ENCODE measurements around the gene TMPRSS3.

The TMPRSS3 gene

DNA sequence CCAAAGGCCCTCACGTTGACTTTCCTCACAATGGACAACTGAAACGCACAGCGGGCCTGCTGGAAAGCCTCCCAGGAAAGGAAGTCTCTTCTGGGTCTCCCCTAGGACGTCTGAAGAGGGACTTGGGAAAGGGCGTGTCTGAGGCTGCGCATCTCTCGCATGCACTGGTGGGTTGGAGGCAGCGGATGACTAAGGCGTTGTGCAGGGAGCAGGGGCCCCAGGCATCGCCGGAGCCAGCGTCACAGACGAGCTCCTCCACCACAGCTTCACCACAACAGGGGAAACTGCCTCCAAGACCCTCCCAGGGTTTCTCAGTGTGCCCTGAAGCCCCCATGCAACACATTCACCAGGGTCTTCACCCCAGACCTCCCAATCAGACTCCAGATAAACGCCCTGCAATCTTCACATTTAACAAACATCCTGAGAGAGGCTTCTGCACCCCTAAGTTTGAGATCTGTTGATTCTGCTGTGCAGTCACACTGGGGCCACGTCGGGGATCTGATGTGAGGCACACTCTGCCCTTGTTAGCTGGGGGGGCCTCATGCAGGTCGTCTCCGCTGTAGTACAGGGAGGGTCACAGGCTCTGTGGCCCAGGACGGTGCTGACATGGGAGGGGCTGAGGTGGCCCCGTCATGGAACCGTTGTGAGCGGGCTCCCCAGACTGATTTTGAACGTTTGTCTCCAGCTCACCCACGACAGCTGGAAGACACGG is 22.5 kb downstream of the TMPRSS3 start:
- DNase-seq (ENCODE audit: low read depth in 2 of 2), result peak in 1 of 2 donors; percentile 5

- no peak for DNase-seq (ENCODE audit: low read depth in 2 of 2)
Measured at GRCh38 chr21:42370894-42371654, 24.8 kb downstream of the TMPRSS3 start.

DNA sequence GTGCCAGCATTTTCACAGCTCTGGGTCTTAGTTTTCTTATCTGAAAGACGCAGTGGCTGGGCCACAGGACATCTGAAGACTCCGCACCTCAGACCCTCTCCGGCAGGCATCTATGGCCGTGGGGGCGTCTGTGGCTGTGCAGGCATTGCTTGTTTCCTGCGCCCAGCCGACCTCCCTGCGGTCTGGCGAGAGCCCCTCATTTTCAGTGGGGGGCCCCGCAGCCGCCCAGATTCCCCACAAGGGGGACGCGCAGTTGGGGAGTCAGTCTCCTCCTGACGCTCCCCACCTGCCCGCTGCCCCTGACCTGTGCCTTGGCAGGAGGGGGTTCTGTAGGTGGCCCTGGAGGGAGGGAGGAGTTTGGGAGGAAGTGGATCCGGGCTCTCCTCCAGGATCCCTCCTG is 26.0 kb downstream of the TMPRSS3 start:
- no peak for DNase-seq (ENCODE audit: low read depth in 2 of 2)

DNA sequence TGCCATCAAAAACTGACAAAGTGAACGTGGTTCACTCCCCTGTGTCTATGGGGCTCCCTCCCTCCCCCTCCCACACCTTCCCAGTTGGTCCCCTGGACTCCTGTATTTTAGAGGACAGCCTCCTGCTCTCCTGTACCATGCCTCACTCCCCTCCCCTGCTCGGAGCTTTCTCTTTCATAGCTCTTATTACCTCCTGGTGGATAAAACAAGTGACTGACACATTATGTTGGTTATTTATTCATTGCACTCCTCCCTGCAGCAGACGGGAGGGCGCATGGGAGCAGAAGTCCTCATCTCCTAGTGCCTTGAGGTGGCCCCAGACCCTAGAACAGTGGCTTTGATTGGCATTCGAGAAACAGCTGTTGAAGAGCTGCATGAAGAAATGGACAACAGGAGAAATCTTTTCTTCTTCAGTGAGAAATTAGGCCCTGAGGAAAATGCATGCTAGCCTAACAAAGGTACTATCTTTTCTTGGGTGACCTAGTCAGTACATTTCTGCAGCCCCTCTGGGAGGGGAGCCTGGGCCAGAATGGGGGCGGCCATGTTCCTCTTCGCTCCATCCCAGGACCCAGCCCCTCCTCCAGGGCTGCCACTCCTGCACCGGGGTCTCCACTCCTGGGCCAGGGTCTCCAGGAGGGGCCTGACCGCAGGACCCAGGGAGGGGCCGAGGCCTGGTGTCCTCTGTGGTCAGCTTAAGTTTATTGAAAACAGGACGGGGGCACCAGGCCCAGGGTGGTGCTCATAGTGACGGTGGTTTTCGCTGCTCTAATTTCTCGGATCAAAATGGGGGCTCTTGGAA is 28.3 kb downstream of the TMPRSS3 start:
- DNase-seq (ENCODE audit: low read depth in 2 of 2), result no peak

DNA sequence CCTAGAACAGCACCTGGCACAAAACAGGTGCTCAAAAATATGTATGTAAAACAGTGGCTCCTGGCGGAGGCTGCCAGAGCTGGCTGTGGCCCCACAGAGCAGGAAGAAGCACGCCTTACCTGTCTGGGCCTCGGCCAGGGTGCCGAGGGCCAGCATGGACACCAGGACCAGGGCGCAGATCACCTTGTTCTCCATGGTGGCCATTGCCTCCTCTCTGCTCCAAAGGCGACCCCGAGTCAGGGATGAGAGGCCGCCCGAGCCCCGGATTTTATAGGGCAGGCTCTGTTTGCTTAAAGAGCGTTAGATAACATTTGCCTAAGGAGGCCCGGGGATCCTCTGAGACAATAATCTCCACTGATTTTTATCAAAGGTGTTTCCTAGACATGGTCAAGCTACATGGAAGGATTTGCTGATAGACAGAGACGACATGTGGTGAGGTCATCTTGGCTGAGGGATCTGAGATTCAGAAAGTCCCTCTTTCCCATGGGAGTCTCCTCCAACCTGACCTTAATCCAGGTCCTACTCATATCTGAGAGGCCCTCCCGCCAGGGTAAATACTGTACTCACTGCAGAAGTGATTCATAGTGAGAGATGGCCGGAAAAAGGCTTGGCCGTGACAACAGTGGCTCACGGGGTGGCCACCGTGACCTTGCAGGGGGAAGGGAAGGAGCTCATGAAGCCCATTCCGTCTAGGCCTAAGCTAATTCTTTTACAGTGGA is 29.4 kb downstream of the TMPRSS3 start, which contains the start of gene TFF1:
Gene TFF1 (minus strand): TSS at position 244 of the 719 bp plus-strand sequence. CDS start 40 bp downstream, at position 204.
- DNase-seq (ENCODE audit: low read depth in 2 of 2), result no peak

GRCh38 chr21:42365770-42366169 is 30.1 kb downstream of the TMPRSS3 start:
- DNase-seq (ENCODE audit: low read depth in 2 of 2), result no peak

GRCh38 chr21:42364304-42364865 is 31.5 kb downstream of the TMPRSS3 start:
- no peak for DNase-seq (ENCODE audit: low read depth in 2 of 2)

DNA sequence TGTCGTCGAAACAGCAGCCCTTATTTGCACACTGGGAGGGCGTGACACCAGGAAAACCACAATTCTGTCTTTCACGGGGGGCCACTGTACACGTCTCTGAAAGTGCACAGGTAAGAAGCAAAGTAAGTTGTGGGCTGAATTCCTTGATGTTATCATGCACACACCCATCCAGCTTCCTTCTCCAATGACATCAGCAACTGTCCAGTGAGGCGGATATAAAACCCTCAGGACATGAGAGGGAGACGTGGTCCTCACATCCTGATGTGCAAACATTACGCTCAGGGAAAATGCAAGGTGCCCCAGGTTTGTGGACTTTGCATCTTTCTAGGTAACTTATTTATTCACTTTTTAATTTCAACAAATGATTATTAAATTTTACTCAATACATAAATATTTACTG is 32.5 kb downstream of the TMPRSS3 start:
- no peak for DNase-seq (ENCODE audit: low read depth in 2 of 2)

- no peak for DNase-seq (ENCODE audit: low read depth in 2 of 2)
Measured at GRCh38 chr21:42362700-42363099, 33.2 kb downstream of the TMPRSS3 start.

DNA sequence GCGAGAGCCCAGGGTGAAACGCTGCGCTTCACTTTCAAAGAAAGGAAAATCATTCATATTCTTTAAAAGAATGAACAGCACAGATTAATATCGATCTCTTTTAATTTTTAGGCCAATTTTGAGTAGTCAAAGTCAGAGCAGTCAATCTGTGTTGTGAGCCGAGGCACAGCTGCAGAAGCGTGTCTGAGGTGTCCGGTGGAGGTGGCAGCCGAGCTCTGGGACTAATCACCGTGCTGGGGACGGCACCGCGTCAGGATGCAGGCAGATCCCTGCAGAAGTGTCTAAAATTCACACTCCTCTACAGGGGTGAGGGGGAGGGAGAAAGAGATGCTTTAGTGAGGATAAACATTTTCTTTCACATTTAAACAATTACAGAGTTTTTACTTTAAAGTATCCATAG is 33.7 kb downstream of the TMPRSS3 start:
- no peak for DNase-seq (ENCODE audit: low read depth in 2 of 2)

- no peak for DNase-seq (ENCODE audit: low read depth in 2 of 2)
Measured at GRCh38 chr21:42361286-42361685, 34.6 kb downstream of the TMPRSS3 start.

DNA sequence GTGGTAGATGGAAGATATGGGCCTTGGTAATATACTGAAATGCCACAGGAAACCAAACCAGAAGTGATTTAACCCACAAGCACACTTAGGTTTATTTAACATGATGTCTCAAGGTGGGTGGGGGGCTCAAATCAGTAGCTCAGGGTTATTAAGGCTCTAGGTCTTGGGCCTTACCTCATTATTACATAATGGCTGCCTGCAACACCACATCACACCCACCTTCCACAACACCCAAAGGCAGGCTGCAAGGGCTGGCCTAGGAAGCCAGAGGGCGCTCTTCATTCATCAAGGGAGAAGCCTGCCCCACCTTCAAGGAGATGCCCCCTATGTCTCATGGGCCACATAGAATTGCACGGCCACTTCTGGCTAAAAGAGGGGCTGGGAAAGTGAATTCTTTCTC is 35.5 kb downstream of the TMPRSS3 start:
- DNase-seq (ENCODE audit: low read depth in 2 of 2), result no peak

- DNase-seq (ENCODE audit: low read depth in 2 of 2), result no peak
Measured at GRCh38 chr21:42358937-42359336, 36.9 kb downstream of the TMPRSS3 start.

DNA sequence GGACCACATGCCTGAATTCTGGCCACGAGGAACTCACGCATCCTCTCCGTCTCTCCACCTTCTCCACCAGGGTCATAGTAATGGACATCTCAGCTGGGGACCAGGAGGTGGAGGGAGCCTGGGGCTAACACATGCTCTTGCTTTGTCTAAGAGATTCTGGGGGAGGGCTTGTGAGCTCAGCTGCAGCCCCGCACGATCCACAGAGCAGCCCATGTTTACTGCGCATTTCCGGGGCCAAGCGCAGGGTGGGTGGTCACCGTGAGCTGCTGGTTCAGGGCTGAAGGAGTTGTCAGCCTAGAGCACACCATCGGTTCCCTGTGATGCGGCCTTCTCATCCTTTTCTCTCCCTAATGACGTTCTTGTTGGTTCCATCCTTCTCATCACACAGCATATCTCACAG is 37.6 kb downstream of the TMPRSS3 start:
- no peak for DNase-seq (ENCODE audit: low read depth in 2 of 2)

DNA sequence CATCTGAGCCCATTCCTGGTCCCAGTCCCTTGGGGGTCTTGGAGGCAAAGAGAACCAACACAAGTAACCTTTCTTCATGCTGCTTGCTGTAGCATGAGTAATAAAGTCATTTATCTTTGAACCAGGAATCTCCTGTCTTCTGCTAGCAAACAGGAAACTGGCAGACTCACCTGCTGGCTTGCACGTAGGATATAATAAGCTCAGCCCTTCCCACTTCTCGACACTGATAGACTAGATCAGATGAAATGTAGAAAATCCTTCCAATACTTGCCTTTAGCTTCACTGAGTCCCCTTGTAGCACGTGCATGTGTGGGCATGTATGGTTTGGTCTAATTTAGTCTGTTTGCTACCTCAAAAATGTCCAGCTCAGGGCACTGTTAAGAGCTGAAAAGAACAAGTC is 38.5 kb downstream of the TMPRSS3 start:
- no peak for DNase-seq (ENCODE audit: low read depth in 2 of 2)

- DNase-seq (ENCODE audit: low read depth in 2 of 2), result no peak
Measured at GRCh38 chr21:42356650-42357049, 39.2 kb downstream of the TMPRSS3 start.

DNA sequence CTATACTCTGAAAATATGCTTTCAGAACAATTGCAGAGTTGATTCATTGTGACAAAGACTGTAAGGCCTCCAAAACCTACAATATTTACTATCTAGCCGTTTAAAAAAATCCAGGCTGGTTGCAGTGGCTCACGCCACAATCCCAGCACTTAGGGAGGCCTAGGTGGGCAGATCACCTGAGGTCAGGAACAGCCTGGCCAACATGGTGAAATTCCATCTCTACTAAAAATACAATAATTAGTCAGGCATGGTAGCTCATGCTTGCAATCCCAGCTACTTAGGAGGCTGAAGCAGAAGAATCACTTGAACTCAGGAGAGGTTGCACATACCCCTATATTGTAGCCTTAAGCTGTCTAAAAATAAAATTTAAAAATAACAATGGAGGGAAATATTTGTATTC is 39.8 kb downstream of the TMPRSS3 start:
- DNase-seq (ENCODE audit: low read depth in 2 of 2), result no peak

DNA sequence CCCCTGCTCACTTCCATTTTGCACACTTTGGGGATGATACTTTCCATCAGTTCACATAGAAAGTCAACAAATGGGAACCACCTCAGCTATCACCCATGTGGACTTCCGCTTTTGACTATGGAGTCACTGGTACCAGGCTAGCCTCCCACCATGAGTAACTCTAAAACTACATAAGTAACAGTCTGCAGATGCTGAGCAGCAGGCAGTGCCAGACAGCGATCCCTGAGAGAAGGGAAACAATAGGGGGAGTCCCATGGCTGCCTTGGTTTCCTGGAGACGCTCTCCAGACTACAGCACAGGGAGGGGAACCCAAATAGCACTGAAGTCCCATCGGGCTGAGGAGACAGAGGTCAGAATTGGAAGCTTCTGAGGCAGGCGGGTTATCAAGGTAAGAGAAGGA is 42.2 kb downstream of the TMPRSS3 start:
- no peak for DNase-seq (ENCODE audit: low read depth in 2 of 2)

DNA sequence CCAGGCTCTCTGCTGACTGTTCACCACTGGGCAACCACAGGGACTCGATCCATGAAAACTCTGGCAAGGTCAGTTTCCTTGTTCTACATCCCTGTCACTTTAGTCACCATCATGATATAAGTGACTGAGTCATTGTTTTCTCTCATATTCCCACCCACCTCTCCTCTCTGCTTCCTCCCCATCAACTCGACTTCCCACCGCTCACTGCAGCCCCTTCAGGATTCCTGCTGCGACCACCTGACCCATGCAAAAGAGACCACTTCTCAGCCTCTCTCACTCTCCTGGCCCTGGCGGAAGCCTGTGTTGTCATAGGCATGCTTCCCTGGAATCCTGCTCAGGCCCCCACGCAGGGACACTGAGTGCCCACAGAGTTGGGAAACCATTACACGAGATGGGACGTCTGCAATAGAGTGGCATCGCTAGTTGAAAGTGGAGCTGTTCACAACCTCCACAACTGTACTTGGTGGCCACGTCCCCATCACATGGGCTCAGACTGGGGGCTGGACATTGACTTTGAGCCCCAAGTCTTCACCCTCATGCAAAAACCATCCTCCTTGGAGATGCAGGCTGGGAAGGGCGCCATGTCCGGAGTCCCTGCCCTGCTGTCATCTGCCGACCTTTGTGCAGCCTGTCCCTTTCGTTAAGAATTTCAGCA is 43.3 kb downstream of the TMPRSS3 start:
- no peak for DNase-seq (ENCODE audit: low read depth in 2 of 2)

GRCh38 chr21:42351626-42352440 is 44.0 kb downstream of the TMPRSS3 start:
- no peak for DNase-seq (ENCODE audit: low read depth in 2 of 2)
